GM19328 (cell line): ENCODE measurements around the gene NUCB2.
"Not testable (repeated sequence)": the region's sequence is repeated elsewhere in the genome, so short reads cannot be mapped to it uniquely, and the experiment has no call there.

ENCODE experiments used
- ATAC-seq: cut with Tn5 transposase; IDR thresholded peaks from one replicate; pipeline ENCODE4 v1.9.1; 2021; ENCODE audit warnings: mild to moderate bottlenecking, moderate library complexity; ENCODE audit not compliant: unreplicated experiment

NUCB2 gene

DNA sequence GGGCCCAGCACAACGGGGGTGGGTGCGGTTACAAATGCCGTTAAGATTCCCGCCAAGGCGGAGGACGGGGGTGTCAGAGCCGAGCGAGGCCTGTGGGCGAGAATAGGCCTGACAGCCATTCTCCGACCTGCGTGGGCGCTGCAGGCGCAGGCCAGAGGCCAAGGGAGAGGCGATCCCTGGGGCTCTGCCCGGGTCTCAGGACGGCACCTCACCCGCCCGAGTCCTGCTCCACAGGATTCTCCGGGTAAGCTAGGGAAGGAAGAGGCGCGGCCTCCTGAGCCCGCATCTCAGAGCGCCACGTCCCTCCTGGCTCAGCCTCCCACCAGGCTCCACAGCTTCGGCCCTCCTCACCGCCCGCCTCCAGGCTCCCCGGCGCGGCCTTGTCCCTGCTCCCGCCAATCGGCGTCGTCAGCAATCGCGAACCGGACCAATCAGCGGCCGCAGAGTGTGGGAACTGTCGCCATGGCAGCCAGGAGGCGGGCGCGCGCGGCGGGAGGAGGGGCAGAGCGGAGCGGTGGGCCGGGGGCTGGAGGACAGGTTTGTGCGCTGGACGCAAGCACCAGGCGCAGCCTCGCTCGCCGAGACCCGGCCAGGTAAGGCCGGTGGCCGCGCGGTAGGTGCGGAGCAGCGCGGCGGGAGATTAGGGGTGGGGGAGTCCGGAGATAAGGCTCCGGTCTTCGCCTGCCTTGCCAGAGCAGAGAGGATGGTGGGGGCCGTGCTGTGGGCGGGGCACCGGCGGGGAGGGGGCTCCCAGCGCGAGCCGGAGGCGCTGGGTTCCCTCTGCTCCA lies at the start of gene NUCB2:
Gene NUCB2, plus strand, starts transcription at position 504 of the 788 bp plus-strand sequence. CDS start 18,585 bp downstream, outside the sequence.
- peak; percentile 98 for ATAC-seq

- ATAC-seq, result not testable (repeated sequence)
Observed at GRCh38 chr11:17228186-17228925, 48.2 kb upstream of the NUCB2 start.

- ATAC-seq, result no peak
Observed at GRCh38 chr11:17229481-17230152, 46.9 kb upstream of the NUCB2 start.

- ATAC-seq, result peak; percentile 85
Observed at GRCh38 chr11:17230867-17231851, 45.4 kb upstream of the NUCB2 start.

DNA sequence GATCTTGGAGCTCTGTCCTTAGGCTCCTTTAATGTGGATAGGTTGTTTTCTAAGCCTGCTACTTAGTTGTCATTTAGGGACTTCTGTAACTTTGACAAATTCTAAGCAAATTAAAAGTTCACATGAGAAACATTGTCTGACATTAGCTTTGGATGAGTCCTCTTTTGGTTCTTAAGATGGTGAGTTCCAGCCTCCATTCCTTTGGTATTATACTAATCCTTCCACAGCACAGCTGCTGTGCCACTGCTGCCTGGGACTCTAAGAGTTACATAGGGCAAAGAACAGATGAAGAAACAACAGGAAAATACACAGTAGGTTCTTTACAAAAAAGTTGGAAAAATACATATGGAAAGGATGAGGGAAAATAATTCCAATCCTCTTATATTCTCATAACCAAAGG lies 43.4 kb upstream of the NUCB2 start:
- ATAC-seq, result no peak

DNA sequence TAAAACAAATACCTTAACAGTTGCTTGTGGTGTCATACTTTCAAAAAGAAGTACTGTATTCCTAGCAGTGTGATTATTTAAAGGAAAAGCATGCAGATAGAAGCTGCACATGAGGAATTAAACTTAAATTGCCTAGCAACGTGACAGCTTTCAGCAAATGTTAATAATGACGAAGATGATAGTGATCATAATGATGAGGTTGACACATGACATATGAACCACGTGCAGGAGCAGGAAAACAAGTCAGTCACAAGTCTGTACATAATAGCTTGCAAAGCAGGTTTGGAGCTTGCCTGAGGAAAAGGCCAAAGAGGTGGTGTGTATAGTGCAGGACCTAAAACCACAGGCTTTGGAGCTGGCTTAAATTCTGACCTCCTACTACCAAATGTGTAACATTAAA lies 38.2 kb upstream of the NUCB2 start:
- ATAC-seq, result no peak

GRCh38 chr11:17239927-17240326 lies 36.6 kb upstream of the NUCB2 start:
- ATAC-seq, result not testable (repeated sequence)

GRCh38 chr11:17240780-17241179 lies 35.8 kb upstream of the NUCB2 start:
- no peak for ATAC-seq

- ATAC-seq, result not testable (repeated sequence)
Observed at GRCh38 chr11:17242954-17243353, 33.6 kb upstream of the NUCB2 start.

GRCh38 chr11:17244046-17244445 lies 32.5 kb upstream of the NUCB2 start:
- ATAC-seq, result peak; percentile 55

- no peak for ATAC-seq
Observed at GRCh38 chr11:17250561-17251350, 25.8 kb upstream of the NUCB2 start.

GRCh38 chr11:17252704-17253103 lies 23.8 kb upstream of the NUCB2 start:
- no peak for ATAC-seq

DNA sequence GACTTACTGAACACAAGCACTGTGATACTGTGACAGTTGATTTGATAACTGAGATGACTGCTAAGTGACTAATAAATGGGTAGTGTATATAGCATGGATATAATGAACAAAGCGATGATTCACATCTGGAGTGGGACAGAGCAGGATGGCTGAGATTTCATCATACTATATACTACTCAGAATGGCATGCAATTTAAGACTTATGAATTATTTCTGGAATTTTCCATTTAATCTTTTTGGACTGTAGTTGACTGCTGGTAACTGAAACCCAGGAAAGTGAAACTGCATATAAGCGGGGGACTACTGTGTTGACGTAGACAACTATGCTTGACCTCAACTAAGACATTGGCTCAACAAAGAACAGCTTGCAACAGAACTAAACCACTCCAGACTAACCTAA lies 20.0 kb upstream of the NUCB2 start:
- no peak for ATAC-seq

DNA sequence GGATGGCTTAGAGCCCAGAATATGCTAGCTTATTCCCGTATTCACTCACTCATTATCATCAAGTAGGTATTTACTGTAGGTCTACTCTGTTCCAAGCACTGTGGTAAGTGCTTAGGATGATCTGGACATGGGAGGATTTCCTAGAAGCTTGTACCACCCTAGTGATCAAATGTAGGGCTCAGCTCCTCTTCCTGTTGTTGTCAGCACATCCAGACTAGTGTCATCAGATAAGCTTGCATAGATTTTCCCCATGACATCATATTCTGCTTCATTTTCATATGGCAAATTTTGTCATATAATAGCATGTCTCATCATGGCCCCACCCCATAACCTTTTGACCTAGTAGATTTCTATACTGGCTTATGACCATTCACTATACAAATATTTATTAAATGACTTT lies 19.3 kb upstream of the NUCB2 start:
- no peak for ATAC-seq

- ATAC-seq, result no peak
Observed at GRCh38 chr11:17258670-17259069, 17.9 kb upstream of the NUCB2 start.

- ATAC-seq, result no peak
Observed at GRCh38 chr11:17259519-17259918, 17.0 kb upstream of the NUCB2 start.

- ATAC-seq, result no peak
Observed at GRCh38 chr11:17260020-17260419, 16.5 kb upstream of the NUCB2 start.

GRCh38 chr11:17263769-17264168 lies 12.8 kb upstream of the NUCB2 start:
- ATAC-seq, result no peak

GRCh38 chr11:17266781-17267180 lies 9.8 kb upstream of the NUCB2 start:
- ATAC-seq, result no peak

GRCh38 chr11:17267576-17267975 lies 9.0 kb upstream of the NUCB2 start:
- no peak for ATAC-seq
